MM.1S (cell line): Measurements from ENCODE around the gene ADAMTSL2.

ENCODE experiments used
- CTCF ChIP-seq: fragments of 300-600 bp; sonication (generic); IDR thresholded peaks from 2 replicates; pipeline ENCODE4 v1.5.1; 2016; ENCODE audit warnings: antibody characterized with exemption, low read length, mixed read lengths
- EZH2 ChIP-seq: fragments of 300-600 bp; sonication (generic); optimal IDR thresholded peaks from 2 replicates; pipeline ENCODE3; 2017; ENCODE audit warnings: low read depth, mild to moderate bottlenecking, antibody characterized with exemption, low read length, mixed read lengths
- EZH2phosphoT487 ChIP-seq: fragments of 300-600 bp; sonication (generic); IDR thresholded peaks from 2 replicates; pipeline ENCODE4 v1.6.1; 2018; ENCODE audit warnings: antibody characterized with exemption, low read length

GRCh38 chr9:133570691-133571080 is 36.2 kb downstream of the ADAMTSL2 start:
- TF ChIP-seq CTCF (no peak), EZH2 (no peak), EZH2phosphoT487 (no peak)
